Neuronal stem cell (in vitro differentiated cells): ENCODE data around the gene ROBO2.

ENCODE experiments used
- DNase-seq: peaks from one replicate; pipeline ENCODE4 v3.0.0-alpha.2; 2013; ENCODE audit warnings: low spot score
- H2AFZ ChIP-seq: one replicate; pipeline ENCODE4 v1.6.1; 2013; ENCODE audit warnings: mild to moderate bottlenecking, low read length, inconsistent platforms
- H2AK5ac ChIP-seq: 2 replicates; pipeline ENCODE4 v1.6.1; 2013; ENCODE audit warnings: low read depth, mild to moderate bottlenecking, inconsistent platforms, low read length, moderate library complexity, mixed read lengths
- H2BK120ac ChIP-seq: 2 replicates; pipeline ENCODE4 v1.6.1; 2013; ENCODE audit warnings: low read depth, mild to moderate bottlenecking, inconsistent platforms, low read length, moderate library complexity, mixed read lengths
- H2BK12ac ChIP-seq: one replicate; pipeline ENCODE4 v1.6.1; 2013; ENCODE audit warnings: low read length, inconsistent platforms
- H2BK15ac ChIP-seq: 2 replicates; pipeline ENCODE4 v1.6.1; 2013; ENCODE audit warnings: mild to moderate bottlenecking, low read length, inconsistent platforms, mixed read lengths
- H2BK5ac ChIP-seq: one replicate; pipeline ENCODE4 v1.6.1; 2013; ENCODE audit warnings: inconsistent platforms, mild to moderate bottlenecking, low read length, moderate library complexity
- H3K14ac ChIP-seq: one replicate; pipeline ENCODE4 v1.6.1; 2013; ENCODE audit warnings: low read length, inconsistent platforms
- H3K18ac ChIP-seq: 2 replicates; pipeline ENCODE4 v1.6.1; 2013; ENCODE audit warnings: low read length, inconsistent platforms
- H3K23ac ChIP-seq: 2 replicates; pipeline ENCODE4 v1.6.1; 2013; ENCODE audit warnings: low read depth, mild to moderate bottlenecking, mixed read lengths, low read length, inconsistent platforms; ENCODE audit not compliant: poor library complexity
- H3K27ac ChIP-seq: replicated peaks from 3 replicates; pipeline ENCODE4 v1.5.1; 2013; ENCODE audit warnings: low read length, inconsistent platforms
- H3K27me3 ChIP-seq, 3 experiments: 2 replicates each; pipeline ENCODE4 v1.6.1; 2013; ENCODE audit warnings: low read length in 3 of 3, mild to moderate bottlenecking in 2 of 3, inconsistent platforms in 1 of 3, low read depth in 1 of 3, mixed read lengths in 1 of 3, moderate library complexity in 1 of 3; ENCODE audit not compliant: control insufficient read depth in 3 of 3, insufficient read depth in 3 of 3
- H3K36me3 ChIP-seq, 2 donors: replicated peaks in 1 of 2; 2 replicates each; pipeline ENCODE4 v1.6.1; 2013; ENCODE audit warnings: low read length in 2 of 2; ENCODE audit not compliant: control insufficient read depth in 2 of 2, insufficient read depth in 2 of 2
- H3K4ac ChIP-seq: 2 replicates; pipeline ENCODE4 v1.6.1; 2013; ENCODE audit warnings: inconsistent platforms, mild to moderate bottlenecking, low read length, moderate library complexity
- H3K4me1 ChIP-seq, 2 donors: 1 replicate in 1 of 2; 2 replicates in 1 of 2; pipeline ENCODE4 v1.6.1; 2013; ENCODE audit warnings: low read length in 2 of 2, low read depth in 1 of 2; ENCODE audit not compliant: control insufficient read depth in 2 of 2, insufficient read depth in 1 of 2
- H3K4me2 ChIP-seq: one replicate; pipeline ENCODE4 v1.6.1; 2013; ENCODE audit warnings: mild to moderate bottlenecking, low read length, inconsistent platforms; ENCODE audit not compliant: insufficient read depth, poor library complexity, severe bottlenecking
- H3K4me3 ChIP-seq, 2 donors: 2 replicates each; pipeline ENCODE4 v1.5.1; 2013; ENCODE audit warnings: low read length in 2 of 2, mild to moderate bottlenecking in 2 of 2, inconsistent platforms in 1 of 2, moderate library complexity in 1 of 2
- H3K79me1 ChIP-seq: one replicate; pipeline ENCODE4 v1.6.1; 2013; ENCODE audit warnings: low read depth, mild to moderate bottlenecking, inconsistent platforms, low read length, moderate library complexity
- H3K9ac ChIP-seq: one replicate; pipeline ENCODE4 v1.6.1; 2013; ENCODE audit warnings: mild to moderate bottlenecking, low read depth, low read length, inconsistent platforms; ENCODE audit not compliant: poor library complexity
- H3K9me3 ChIP-seq, 2 donors: replicated peaks in 1 of 2; 2 replicates each; pipeline versions ENCODE3 to v1.6.1; 2013; ENCODE audit warnings: low read length in 2 of 2, mild to moderate bottlenecking in 2 of 2, inconsistent platforms in 1 of 2, low read depth in 1 of 2, mixed read lengths in 1 of 2, moderate library complexity in 1 of 2; ENCODE audit not compliant: control insufficient read depth in 2 of 2, insufficient read depth in 1 of 2
- H4K8ac ChIP-seq: one replicate; pipeline ENCODE4 v1.6.1; 2013; ENCODE audit warnings: low read depth, mild to moderate bottlenecking, inconsistent platforms, low read length, moderate library complexity
- H4K91ac ChIP-seq: one replicate; pipeline ENCODE4 v1.6.1; 2013; ENCODE audit warnings: low read length, low read depth, mild to moderate bottlenecking, inconsistent platforms; ENCODE audit not compliant: poor library complexity
- WGBS, 2 donors: extraction: QIAGEN DNeasy Blood & Tissue Kit; methylation state at CpG; one replicate each; pipeline ENCODE4 v1.1.7; 2013; ENCODE audit warnings: missing lambda C conversion rate in 2 of 2, mixed read lengths in 1 of 2; ENCODE audit not compliant: insufficient read length in 2 of 2, insufficient replicate concordance in 1 of 2; ENCODE audit errors: extremely low coverage in 2 of 2; 5-methylcytosine and 5-hydroxymethylcytosine counted together

The ROBO2 gene

DNA sequence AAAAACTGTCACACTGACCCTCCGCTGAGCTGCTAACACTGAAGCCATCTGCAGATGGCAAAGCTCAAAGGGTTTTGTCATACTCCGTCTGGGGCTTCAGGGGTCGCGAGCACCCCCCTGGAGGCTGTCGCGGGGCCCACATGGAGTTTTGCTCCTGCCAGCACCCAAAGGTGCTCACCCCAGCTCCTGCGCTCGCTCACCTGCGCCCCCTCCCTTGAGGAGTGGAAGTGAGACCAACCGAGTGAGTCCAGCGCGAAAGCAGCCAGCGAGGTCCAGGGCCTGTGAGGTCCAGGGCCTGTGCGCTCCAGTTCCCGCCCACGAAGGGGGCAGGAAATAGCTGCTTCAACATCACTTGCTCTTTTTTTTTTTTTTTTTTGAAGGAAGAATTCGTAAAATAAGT, 208.5 kb downstream of the ROBO2 start:
- Histone ChIP-seq H2BK12ac (no peak overlapping the region), H4K91ac (no peak overlapping the region), H3K27me3 (no peaks in the 10 kb centered on the region), H3K9ac (no peak overlapping the region), H2BK15ac (no peak overlapping the region), H3K27ac (no peak overlapping the region), H4K8ac (no peak overlapping the region), H3K4me3 (no peak overlapping the region), H2BK5ac (no peak overlapping the region), H3K18ac (no peak overlapping the region), H3K4ac (no peak overlapping the region), H2AFZ (no peak overlapping the region), H3K36me3 (no peaks in the 10 kb centered on the region), H3K4me1 (no peaks in the 10 kb centered on the region), H3K79me1 (no peaks in the 10 kb centered on the region), H2AK5ac (no peak overlapping the region), H3K9me3 (no peaks in the 10 kb centered on the region), H3K4me2 (no peak overlapping the region), H3K14ac (no peak overlapping the region), H2BK120ac (no peak overlapping the region), H3K23ac (no peak overlapping the region)
- DNase-seq = no peak
- WGBS, 2 donors = no CpG with 5 or more reads among the region's 17 CpGs

DNA sequence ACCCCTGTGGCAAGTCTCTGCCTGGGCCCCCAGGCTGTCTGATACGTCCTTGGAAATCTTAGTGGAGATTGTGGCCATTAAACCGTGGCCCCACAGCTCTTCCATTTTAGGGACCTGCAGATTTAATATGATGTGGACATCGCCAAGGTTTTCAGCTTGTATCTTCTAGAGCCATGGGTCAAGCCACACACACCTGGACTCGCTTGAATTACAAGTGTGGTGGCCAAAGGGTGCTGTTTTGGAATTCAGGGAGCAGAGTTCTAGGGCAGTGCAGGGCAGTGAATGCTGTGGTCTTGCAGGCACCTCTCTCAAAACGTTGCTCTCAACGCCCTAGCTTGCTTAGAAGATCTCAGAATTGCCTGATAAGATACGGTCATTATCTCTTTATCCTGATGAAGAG, 211.2 kb downstream of the ROBO2 start:
- no peak overlapping the region for H3K4me3 ChIP-seq
- no peak overlapping the region for H3K18ac ChIP-seq
- no peak overlapping the region for H3K9ac ChIP-seq
- H4K91ac ChIP-seq = no peak overlapping the region
- no peak overlapping the region for H3K23ac ChIP-seq
- no peak overlapping the region for H3K4me2 ChIP-seq
- no peaks in the 10 kb centered on the region for H3K27me3 ChIP-seq
- H2BK12ac ChIP-seq = no peak overlapping the region
- H3K36me3 ChIP-seq = no peaks in the 10 kb centered on the region
- no peak overlapping the region for H4K8ac ChIP-seq
- H2AK5ac ChIP-seq = no peak overlapping the region
- no peak overlapping the region for H2BK120ac ChIP-seq
- H3K4ac ChIP-seq = no peak overlapping the region
- WGBS, 2 donors = no CpG with 5 or more reads among the region's 7 CpGs
- H3K14ac ChIP-seq = no peak overlapping the region
- no peak overlapping the region for H3K27ac ChIP-seq
- no peak overlapping the region for H2BK15ac ChIP-seq
- no peak overlapping the region for H2AFZ ChIP-seq
- H3K4me1 ChIP-seq = no peaks in the 10 kb centered on the region
- H2BK5ac ChIP-seq = no peak overlapping the region
- no peaks in the 10 kb centered on the region for H3K9me3 ChIP-seq
- no peak for DNase-seq
- H3K79me1 ChIP-seq = no peaks in the 10 kb centered on the region

DNA sequence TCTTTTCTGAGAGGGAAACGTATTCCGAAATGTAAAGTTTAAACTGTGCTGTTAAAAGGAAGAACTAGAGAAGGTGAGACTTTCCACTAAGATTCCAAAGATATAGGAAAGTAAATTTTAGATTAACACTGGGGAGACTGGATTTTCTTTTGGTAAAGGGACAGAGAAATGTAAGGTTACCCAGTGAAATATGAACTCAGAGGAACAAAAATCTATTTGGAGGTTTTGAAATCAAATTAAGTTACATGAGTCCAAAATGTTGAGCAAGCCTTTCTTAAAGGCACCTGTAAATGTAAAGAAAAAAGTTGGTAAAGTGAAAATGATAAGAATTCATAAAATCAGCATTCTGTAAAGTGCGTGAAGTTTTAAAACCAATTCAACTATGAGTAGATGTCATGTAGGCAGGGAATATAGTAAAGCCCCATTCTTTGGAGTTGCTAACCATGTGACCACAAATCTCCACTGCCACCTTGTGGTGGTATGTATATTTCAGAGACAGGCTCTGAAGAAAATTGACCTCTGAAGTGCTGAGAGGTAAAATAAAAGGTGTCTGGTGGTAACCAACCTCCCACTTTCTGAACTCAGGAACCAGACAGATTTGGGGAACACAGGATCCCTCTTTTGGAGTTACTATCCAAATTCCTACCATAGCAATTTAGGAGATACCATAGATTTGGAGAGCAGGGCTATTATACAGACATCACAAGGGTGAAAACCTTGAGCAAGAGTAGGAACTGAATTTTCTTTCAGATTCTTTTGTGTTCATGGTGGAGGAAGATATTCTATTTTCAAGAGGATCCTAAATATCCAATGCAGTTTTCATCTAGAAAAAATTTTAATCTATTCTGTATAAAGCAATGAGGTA, 215.3 kb downstream of the ROBO2 start:
- no peak overlapping the region for H2BK15ac ChIP-seq
- H3K79me1 ChIP-seq = no peaks in the 10 kb centered on the region
- no peak overlapping the region for H3K18ac ChIP-seq
- no peak overlapping the region for H3K4me2 ChIP-seq
- H4K91ac ChIP-seq = no peak overlapping the region
- peaks cover 0 to 1% of the 10 kb centered on the region in 2 donors for H3K4me1 ChIP-seq
- WGBS, 2 donors = no CpG with 5 or more reads among the region's 3 CpGs
- H2BK120ac ChIP-seq = no peak overlapping the region
- no peak overlapping the region for H3K23ac ChIP-seq
- no peak overlapping the region for H3K27ac ChIP-seq
- DNase-seq = peak; percentile 56
- H2BK12ac ChIP-seq = no peak overlapping the region
- no peak overlapping the region for H2BK5ac ChIP-seq
- no peak overlapping the region for H3K14ac ChIP-seq
- H3K27me3 ChIP-seq = no peaks in the 10 kb centered on the region
- H4K8ac ChIP-seq = no peak overlapping the region
- no peaks in the 10 kb centered on the region for H3K9me3 ChIP-seq
- no peak overlapping the region for H3K4me3 ChIP-seq
- no peaks in the 10 kb centered on the region for H3K36me3 ChIP-seq
- no peak overlapping the region for H2AFZ ChIP-seq
- no peak overlapping the region for H3K4ac ChIP-seq
- H2AK5ac ChIP-seq = no peak overlapping the region
- no peak overlapping the region for H3K9ac ChIP-seq

GRCh38 chr3:77256584-77257503, 216.9 kb downstream of the ROBO2 start:
- Histone ChIP-seq H3K18ac (no peak overlapping the region), H3K79me1 (no peaks in the 10 kb centered on the region), H3K36me3 (no peaks in the 10 kb centered on the region), H2BK120ac (no peak overlapping the region), H3K23ac (no peak overlapping the region), H2BK15ac (no peak overlapping the region), H4K8ac (no peak overlapping the region), H3K14ac (no peak overlapping the region), H3K27ac (no peak overlapping the region), H2BK12ac (no peak overlapping the region), H2AFZ (no peak overlapping the region), H2BK5ac (no peak overlapping the region), H3K4me3 (no peak overlapping the region), H3K4ac (no peak overlapping the region), H3K9me3 (no peaks in the 10 kb centered on the region), H4K91ac (no peak overlapping the region), H3K4me2 (no peak overlapping the region), H3K9ac (no peak overlapping the region), H3K27me3 (no peaks in the 10 kb centered on the region), H2AK5ac (no peak overlapping the region), H3K4me1 (peaks cover 0 to 1% of the 10 kb centered on the region in 2 donors)
- no peak for DNase-seq
- no CpG with 5 or more reads among the region's 9 CpGs for WGBS, 2 donors
